CD8-positive, alpha-beta memory T cell (primary cell): ENCODE measurements around the gene TSSK2. TPM values are rescaled to one million over a fixed set of nuclear protein-coding genes. Genes with fewer than 3 reads are reported as not detected.

ENCODE experiments used
- CTCF ChIA-PET: fragments of 350-600 bp; sonication (Branson Sonifier 250); formaldehyde crosslinking; loops from one replicate; lab custom pipeline; 2021; ENCODE audit warnings: antibody characterized with exemption; lab: Charles Lee
- POLR2A ChIA-PET: fragments of 350-600 bp; sonication (Branson Sonifier 250); formaldehyde crosslinking; loops from one replicate; lab custom pipeline; 2021; ENCODE audit warnings: antibody characterized with exemption; lab: Charles Lee
- DNase-seq, 5 donors: peaks; one replicate each; pipeline versions ENCODE4 v3.0.0 to v3.0.0-alpha.2; 2020 to 2022; ENCODE audit warnings: mixed read lengths in 1 of 5
- H3K27ac ChIP-seq: one replicate; pipeline ENCODE4 v1.7.0; 2013; ENCODE audit warnings: low read depth, mild to moderate bottlenecking, low read length, moderate library complexity
- H3K27me3 ChIP-seq: 2 replicates; pipeline ENCODE4 v1.7.0; 2013; ENCODE audit warnings: low read length, mild to moderate bottlenecking; ENCODE audit not compliant: insufficient read depth, poor library complexity, severe bottlenecking
- H3K36me3 ChIP-seq: 2 replicates; pipeline ENCODE4 v1.7.0; 2013; ENCODE audit warnings: mild to moderate bottlenecking, low read length, moderate library complexity; ENCODE audit not compliant: insufficient read depth
- H3K4me1 ChIP-seq: 2 replicates; pipeline ENCODE4 v1.7.0; 2013; ENCODE audit warnings: mild to moderate bottlenecking, low read length, moderate library complexity; ENCODE audit not compliant: insufficient read depth
- H3K4me3 ChIP-seq: 2 replicates; pipeline ENCODE4 v1.7.0; 2013; ENCODE audit warnings: mild to moderate bottlenecking, low read length
- H3K9me3 ChIP-seq: 2 replicates; pipeline ENCODE4 v1.7.0; 2013; ENCODE audit warnings: mild to moderate bottlenecking, low read length
- H3K27ac Mint-ChIP-seq, 8 donors: one replicate each; pipeline ENCODE4 v1.8.0; 2020 to 2021; ENCODE audit warnings: mixed read lengths in 8 of 8, mild to moderate bottlenecking in 6 of 8, inconsistent platforms in 3 of 8, moderate library complexity in 3 of 8
- H3K27me3 Mint-ChIP-seq, 2 donors: one replicate each; pipeline ENCODE4 v1.8.0; 2020 to 2021; ENCODE audit warnings: mixed read lengths in 2 of 2, mild to moderate bottlenecking in 1 of 2, moderate library complexity in 1 of 2
- H3K36me3 Mint-ChIP-seq, 3 donors: one replicate each; pipeline ENCODE4 v1.8.0; 2020 to 2021; ENCODE audit warnings: mixed read lengths in 3 of 3, inconsistent platforms in 1 of 3, mild to moderate bottlenecking in 1 of 3
- H3K4me1 Mint-ChIP-seq, 3 donors: one replicate each; pipeline ENCODE4 v1.8.0; 2020 to 2021; ENCODE audit warnings: mixed read lengths in 3 of 3, inconsistent platforms in 1 of 3, mild to moderate bottlenecking in 1 of 3
- H3K4me3 Mint-ChIP-seq, 7 donors: one replicate each; pipeline ENCODE4 v1.8.0; 2020 to 2021; ENCODE audit warnings: mixed read lengths in 7 of 7, mild to moderate bottlenecking in 6 of 7, moderate library complexity in 4 of 7, inconsistent platforms in 2 of 7
- H3K9me3 Mint-ChIP-seq, 5 donors: one replicate each; pipeline ENCODE4 v1.8.0; 2020 to 2022; ENCODE audit warnings: mixed read lengths in 5 of 5, mild to moderate bottlenecking in 3 of 5, moderate library complexity in 2 of 5, inconsistent platforms in 1 of 5
- polyA plus RNA-seq: library from polyadenylated mRNA; unstranded; fragments of 300-500 nt; fragmentation: Illumina TruSeq; gene quantifications from one replicate; pipeline ENCODE4 v1.2.3, GENCODE V29; 2021
- total RNA-seq, 2 experiments: library from RNA; stranded (reverse); gene quantifications; one replicate each; pipeline ENCODE4 v1.2.3, GENCODE V29; 2021

Gene TSSK2
- total and polyA plus RNA-seq, 3 experiments from 2014 or later, result not detected

DNA sequence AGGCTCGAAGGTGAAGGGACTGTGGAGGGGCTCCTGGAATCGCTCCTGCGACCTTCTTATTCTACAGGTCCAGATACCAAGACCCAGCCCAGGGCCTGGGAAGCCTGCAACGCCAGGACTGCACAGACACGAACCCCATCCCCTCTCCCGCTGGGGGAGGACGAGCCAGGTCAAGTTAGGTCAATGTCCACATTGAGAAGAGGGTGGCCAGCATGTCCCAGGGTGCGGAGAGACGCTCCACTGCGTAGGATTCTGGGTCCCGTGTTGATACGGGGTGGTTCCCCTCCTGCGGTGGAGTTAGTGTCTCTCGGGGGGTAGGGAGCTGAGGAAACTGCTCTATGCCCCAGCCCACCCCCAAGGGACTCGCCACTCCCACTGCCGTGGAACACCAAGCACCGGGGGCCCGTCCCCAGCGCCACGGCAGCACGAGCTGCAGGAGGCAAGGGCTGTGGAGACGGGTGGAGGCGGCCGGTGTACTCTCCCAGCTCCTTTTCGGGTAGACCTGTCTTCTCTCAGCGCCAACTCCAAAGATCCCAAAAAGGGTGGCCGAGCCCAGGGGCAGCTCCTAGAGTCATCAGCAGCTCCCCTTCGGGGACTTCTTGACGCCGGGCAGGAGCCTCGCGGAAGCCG lies 17.4 kb downstream of the TSSK2 start:
- no peak overlapping the region for H3K4me3 ChIP-seq
- no peak overlapping the region for H3K27ac ChIP-seq
- Mint-ChIP-seq H3K9me3 (peaks cover 0 to 4% (median 0%) of the 10 kb centered on the region in 5 donors), H3K27ac (no peak overlapping the region), H3K27me3 (peaks cover 27 to 33% of the 10 kb centered on the region in 2 donors), H3K4me3 (peak overlapping the region in 4 of 7 donors; percentile 22 to 54 (median 42)), H3K4me1 (peaks cover 14 to 29% (median 20%) of the 10 kb centered on the region in 3 donors), H3K36me3 (peaks cover 2 to 8% (median 4%) of the 10 kb centered on the region in 3 donors)
- H3K27me3 ChIP-seq, result peaks cover 17% of the 10 kb centered on the region
- H3K9me3 ChIP-seq, result no peaks in the 10 kb centered on the region
- ChIA-PET CTCF (interaction anchor here (2.2 kb wide), 1 partner anchor 481 kb away, joined by 9 read pairs; no protein-coding TSS in a partner anchor), POLR2A (no interaction called here)
- DNase-seq, result no peak
- H3K36me3 ChIP-seq, result no peaks in the 10 kb centered on the region
- H3K4me1 ChIP-seq, result peaks cover 11% of the 10 kb centered on the region

DNA sequence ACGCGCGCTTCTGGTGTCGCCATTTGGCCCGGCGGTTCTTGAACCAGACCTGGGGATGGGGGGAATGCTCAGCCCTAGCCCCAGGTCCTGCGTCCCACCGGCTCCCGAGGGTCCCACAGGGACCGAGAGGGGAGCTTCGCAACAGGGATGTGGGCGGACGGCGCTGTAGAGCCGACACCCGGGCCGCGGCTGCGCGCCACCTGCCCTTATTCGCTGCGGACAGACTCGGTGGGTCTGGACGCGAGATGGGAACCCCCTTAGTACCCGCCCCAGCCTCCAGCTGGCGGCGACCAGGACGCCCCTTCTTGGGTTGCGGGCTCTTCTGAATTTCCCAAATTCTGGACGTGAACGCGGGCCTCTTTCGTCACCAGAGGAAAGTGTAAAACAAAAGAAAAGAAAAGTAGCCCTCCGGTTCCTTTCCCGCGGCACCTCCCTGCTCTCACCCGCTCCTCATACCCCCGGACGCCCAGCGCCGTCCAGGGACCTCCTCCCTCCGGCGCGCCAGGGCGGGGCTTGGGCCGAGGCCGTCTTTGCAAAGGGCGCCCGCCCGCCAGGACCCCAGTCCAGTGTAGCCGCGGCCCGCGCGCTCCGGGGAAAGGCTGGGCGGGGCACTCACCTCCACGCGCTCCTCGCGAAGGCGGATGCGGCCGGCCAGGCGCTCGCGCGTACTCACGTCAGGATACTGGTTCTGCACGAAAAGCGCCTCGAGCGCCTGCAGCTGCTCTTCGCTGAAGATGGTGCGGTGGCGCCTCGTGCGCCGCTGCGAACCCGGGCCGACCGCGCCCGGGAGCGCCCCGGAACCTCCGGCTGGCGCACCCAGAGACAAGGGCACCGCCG lies 18.2 kb downstream of the TSSK2 start:
- H3K36me3 Mint-ChIP-seq, result peaks cover 0 to 4% (median 3%) of the 10 kb centered on the region in 3 donors
- peak overlapping the region in 5 of 7 donors; percentile 16 to 54 (median 53) for H3K4me3 Mint-ChIP-seq
- H3K36me3 ChIP-seq, result no peaks in the 10 kb centered on the region
- H3K27me3 ChIP-seq, result peaks cover 17% of the 10 kb centered on the region
- H3K27ac ChIP-seq, result no peak overlapping the region
- H3K9me3 ChIP-seq, result no peaks in the 10 kb centered on the region
- H3K27ac Mint-ChIP-seq, result no peak overlapping the region
- peaks cover 7 to 23% (median 14%) of the 10 kb centered on the region in 3 donors for H3K4me1 Mint-ChIP-seq
- H3K9me3 Mint-ChIP-seq, result peaks cover 0 to 4% (median 0%) of the 10 kb centered on the region in 5 donors
- ChIA-PET POLR2A (no interaction called here), CTCF (interaction anchor here (2.2 kb wide), 1 partner anchor 480 kb away, joined by 9 read pairs; no protein-coding TSS in a partner anchor)
- peaks cover 32 to 36% of the 10 kb centered on the region in 2 donors for H3K27me3 Mint-ChIP-seq
- peak in 3 of 5 donors; percentile 13 to 26 (median 20) for DNase-seq
- H3K4me1 ChIP-seq, result peaks cover 5% of the 10 kb centered on the region
- no peak overlapping the region for H3K4me3 ChIP-seq

DNA sequence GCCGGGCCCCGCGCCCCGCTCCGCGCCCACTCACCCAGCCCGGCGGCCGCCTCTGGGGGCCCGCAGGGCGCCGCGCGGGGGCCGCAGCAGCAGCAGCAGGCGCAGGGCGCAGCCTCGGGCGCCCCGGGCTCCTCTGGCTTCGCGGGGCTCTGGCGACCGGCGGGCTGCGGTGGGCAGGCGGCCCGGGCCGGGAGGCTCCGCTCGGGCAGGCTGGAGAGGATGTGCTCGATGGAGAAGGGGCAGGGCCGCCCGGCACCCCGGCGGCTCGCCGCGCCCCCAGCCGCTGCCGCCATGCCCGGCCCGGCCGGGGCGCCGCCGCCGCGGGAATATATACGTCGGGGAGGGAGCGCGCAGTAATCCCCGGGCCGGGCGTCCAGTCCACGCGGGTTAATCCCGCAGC lies 18.9 kb downstream of the TSSK2 start, which contains the start of gene GSC2:
GSC2 (minus strand) TSS at position 302 of the 400 bp plus-strand sequence; CDS start at position 293, 9 bp downstream.
- DNase-seq, result no peak
- no peaks in the 10 kb centered on the region for H3K9me3 ChIP-seq
- Mint-ChIP-seq H3K4me1 (peaks cover 0 to 17% (median 9%) of the 10 kb centered on the region in 3 donors), H3K27me3 (peaks cover 32 to 37% of the 10 kb centered on the region in 2 donors), H3K27ac (peak within 1 kb of the TSS in 3 of 8 donors; percentile 40 to 89 (median 41)), H3K9me3 (peaks cover 0 to 4% (median 0%) of the 10 kb centered on the region in 5 donors), H3K4me3 (peak within 1 kb of the TSS; percentile 5 to 75 (median 57)), H3K36me3 (peaks cover 0 to 4% (median 0%) of the 10 kb centered on the region in 3 donors)
- ChIA-PET CTCF (no interaction called here), POLR2A (no interaction called here)
- no peak within 1 kb of the TSS for H3K27ac ChIP-seq
- H3K36me3 ChIP-seq, result no peaks in the 10 kb centered on the region
- peaks cover 5% of the 10 kb centered on the region for H3K4me1 ChIP-seq
- H3K27me3 ChIP-seq, result peaks cover 17% of the 10 kb centered on the region
- H3K4me3 ChIP-seq, result no peak within 1 kb of the TSS

DNA sequence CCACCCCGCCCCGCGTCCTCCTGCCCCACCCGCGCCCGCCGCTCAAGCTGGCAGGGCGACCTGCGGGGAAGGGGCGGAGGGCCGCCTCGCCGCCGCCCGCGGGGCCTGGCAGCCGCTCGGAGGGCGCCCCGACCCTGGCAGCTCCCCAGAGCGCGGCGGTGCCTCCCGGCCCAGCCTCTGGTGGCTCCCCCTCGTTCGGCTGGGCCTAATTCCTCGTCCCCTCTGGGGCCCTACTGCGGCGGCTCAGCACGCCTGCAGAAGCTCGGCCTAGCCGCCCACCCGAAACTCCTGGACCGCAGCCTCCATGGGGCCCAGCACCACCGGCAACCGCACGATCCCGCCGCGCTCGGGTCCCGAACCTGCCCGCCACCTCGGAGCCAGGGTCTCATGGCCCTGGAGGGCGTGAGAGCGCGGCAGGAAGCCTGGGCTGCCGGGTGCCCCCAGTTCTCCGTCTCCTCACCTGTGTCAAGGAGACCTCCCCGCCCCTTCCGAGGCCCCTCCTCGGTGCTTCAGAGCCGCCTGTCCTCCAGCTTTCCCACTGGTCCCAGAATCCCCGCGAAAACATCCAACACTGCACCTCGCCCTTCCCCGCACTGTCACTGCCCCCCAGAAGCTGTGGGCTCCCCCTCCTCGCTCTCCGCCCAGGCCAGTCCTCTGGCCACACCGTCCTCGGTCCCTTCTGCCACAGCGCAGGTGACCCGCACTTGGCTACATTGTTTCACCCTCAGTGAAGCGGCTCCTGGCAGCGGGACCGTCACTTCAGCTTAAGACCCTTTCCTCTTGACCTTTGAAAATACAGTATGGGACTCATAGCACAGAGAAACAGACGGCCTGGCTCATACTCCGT lies 19.6 kb downstream of the TSSK2 start:
- H3K9me3 Mint-ChIP-seq, result peaks cover 0 to 4% (median 0%) of the 10 kb centered on the region in 5 donors
- CTCF ChIA-PET, result no interaction called here
- H3K4me1 ChIP-seq, result peaks cover 5% of the 10 kb centered on the region

DNA sequence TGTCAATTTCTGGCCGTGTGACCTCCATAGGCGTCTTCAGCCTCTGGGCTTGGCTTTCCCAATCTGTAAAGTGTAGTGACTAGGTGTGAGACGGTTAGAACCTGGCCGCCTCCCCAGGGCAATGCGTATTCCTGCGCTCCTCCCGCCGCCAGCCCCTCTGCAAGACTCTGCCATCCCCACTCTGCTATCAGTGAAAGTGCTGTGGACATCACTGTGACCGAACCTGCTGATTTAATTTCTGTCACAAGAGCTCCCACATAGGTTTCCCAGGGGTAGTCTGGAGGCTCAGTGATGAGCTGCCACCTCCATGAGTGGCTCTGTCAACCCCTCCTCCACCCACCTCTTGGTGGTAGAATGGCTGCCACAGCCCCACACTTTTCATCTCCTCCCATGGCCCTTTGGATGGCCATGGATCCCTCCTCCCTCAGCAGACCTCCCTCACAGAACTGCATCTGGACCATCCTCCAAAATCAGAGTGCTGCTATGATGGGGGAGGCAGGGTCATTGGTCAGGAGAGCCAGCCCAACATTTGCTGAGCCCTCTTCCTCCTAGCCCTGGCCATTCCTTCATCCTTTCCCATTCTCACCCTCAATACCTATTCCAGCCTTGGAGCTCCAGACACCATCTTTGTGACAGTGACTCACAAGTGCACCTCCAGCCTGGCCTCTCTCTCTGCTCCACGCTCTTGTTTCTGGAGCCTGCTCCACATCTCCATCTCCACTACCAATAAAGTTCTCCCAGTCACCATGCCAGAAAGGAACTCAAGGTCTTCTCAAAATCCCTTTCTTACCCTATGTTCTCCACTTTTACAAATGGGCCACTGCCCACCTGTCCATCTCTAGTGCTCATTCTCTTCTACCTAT lies 20.5 kb downstream of the TSSK2 start:
- H3K9me3 Mint-ChIP-seq, result peaks cover 0 to 4% (median 0%) of the 10 kb centered on the region in 5 donors
- peak overlapping the region in 2 of 8 donors; percentile 40 to 54 for H3K27ac Mint-ChIP-seq
- peaks cover 0 to 17% (median 9%) of the 10 kb centered on the region in 3 donors for H3K4me1 Mint-ChIP-seq
- POLR2A ChIA-PET, result no interaction called here
- H3K4me3 Mint-ChIP-seq, result peak overlapping the region in 6 of 7 donors; percentile 45 to 75 (median 61)
- Histone ChIP-seq H3K27ac (no peak overlapping the region), H3K4me1 (peaks cover 5% of the 10 kb centered on the region), H3K9me3 (no peaks in the 10 kb centered on the region), H3K27me3 (peaks cover 17% of the 10 kb centered on the region), H3K36me3 (no peaks in the 10 kb centered on the region), H3K4me3 (no peak overlapping the region)
- H3K36me3 Mint-ChIP-seq, result peaks cover 0 to 4% (median 0%) of the 10 kb centered on the region in 3 donors
- no peak for DNase-seq
- CTCF ChIA-PET, result interaction anchor here (0.8 kb wide), 1 partner anchor 13 kb away, joined by 3 read pairs; no protein-coding TSS in a partner anchor
- peaks cover 37% of the 10 kb centered on the region in 2 donors for H3K27me3 Mint-ChIP-seq

More for the DNA sequence above, 19.6 kb downstream of the TSSK2 start:
- Histone ChIP-seq H3K27me3 (peaks cover 17% of the 10 kb centered on the region), H3K9me3 (no peaks in the 10 kb centered on the region), H3K4me3 (no peak overlapping the region), H3K36me3 (no peaks in the 10 kb centered on the region), H3K27ac (no peak overlapping the region)
- H3K36me3 Mint-ChIP-seq, result peaks cover 0 to 4% (median 0%) of the 10 kb centered on the region in 3 donors
- H3K4me3 Mint-ChIP-seq, result peak overlapping the region; percentile 5 to 75 (median 57)
- H3K4me1 Mint-ChIP-seq, result peaks cover 0 to 17% (median 9%) of the 10 kb centered on the region in 3 donors
- H3K27ac Mint-ChIP-seq, result peak overlapping the region in 4 of 8 donors; percentile 40 to 89 (median 48)
- POLR2A ChIA-PET, result no interaction called here
- H3K27me3 Mint-ChIP-seq, result peaks cover 32 to 37% of the 10 kb centered on the region in 2 donors
- no peak for DNase-seq

DNA sequence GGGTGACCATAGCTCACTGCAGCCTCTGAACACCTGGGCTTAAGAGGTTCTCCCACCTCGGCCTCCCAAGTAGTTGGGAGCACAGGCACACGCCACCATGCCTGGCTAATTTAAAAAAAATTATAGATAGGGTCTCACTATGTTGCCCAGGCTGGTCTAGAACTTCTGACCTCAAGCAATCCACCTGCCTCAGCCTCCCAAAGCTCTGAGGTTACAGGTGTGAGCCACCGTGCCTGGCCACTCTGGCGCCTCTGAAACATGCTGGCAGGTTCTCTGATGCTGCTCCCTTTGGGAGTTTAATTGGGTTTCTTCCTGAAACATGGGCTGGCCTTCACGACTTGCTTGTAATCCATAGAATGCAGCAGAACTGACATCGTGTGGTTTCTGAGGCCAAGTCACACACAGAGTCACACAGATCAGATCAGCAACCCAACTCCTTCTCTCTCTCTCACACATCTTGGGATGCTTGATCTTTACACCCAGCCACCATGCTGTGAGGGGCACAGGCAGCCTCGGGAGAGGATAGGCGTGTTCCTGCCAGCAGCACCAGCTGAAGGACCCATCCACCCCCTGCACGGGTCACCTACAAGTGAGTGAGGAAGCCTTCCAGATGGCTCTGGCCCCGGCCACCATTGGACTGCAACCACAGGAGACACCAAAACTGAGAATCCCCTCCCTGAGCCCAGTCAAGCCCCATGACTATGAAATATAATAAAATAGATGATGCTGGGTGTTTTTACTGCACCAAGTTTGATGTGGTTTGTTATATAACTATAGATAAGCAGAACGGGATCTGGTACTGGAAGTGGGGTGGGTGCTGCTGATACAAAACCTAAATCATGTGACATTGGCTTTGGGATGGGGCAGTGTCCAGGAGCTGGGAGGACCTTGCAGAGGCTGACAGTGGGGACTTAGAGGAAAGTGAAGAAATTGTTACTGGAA lies 22.1 kb downstream of the TSSK2 start:
- ChIA-PET CTCF (interaction anchor here (0.6 to 2.9 kb wide), 2 partner anchors 8 to 75 kb away, joined by 3 to 17 read pairs; partner anchors contain the start of gene ESS2), POLR2A (no interaction called here)
- Mint-ChIP-seq H3K36me3 (peaks cover 0 to 4% (median 0%) of the 10 kb centered on the region in 3 donors), H3K27ac (no peak overlapping the region), H3K4me1 (peaks cover 0 to 17% (median 9%) of the 10 kb centered on the region in 3 donors), H3K9me3 (peaks cover 0 to 4% (median 0%) of the 10 kb centered on the region in 5 donors), H3K27me3 (peaks cover 34 to 39% of the 10 kb centered on the region in 2 donors), H3K4me3 (peak overlapping the region in 1 of 7 donors; percentile 11)
- H3K4me3 ChIP-seq, result no peak overlapping the region
- no peaks in the 10 kb centered on the region for H3K36me3 ChIP-seq
- no peak overlapping the region for H3K27ac ChIP-seq
- no peak for DNase-seq
- H3K9me3 ChIP-seq, result no peaks in the 10 kb centered on the region
- peaks cover 5% of the 10 kb centered on the region for H3K4me1 ChIP-seq
- H3K27me3 ChIP-seq, result peaks cover 17% of the 10 kb centered on the region
